Measurements from ENCODE around the gene SLC25A41.
"Not testable (repeated sequence)": the region's sequence is repeated elsewhere in the genome, so short reads cannot be mapped to it uniquely, and the experiment has no call there.

SLC25A41 gene

GRCh38 chr19:6428692-6429418 lies 4.7 kb downstream of the SLC25A41 start:
- DNase-seq (ENCODE audit: low read depth): not testable (repeated sequence)

- no peak for DNase-seq (ENCODE audit: low read depth)
Observed at GRCh38 chr19:6427131-6427530, 6.4 kb downstream of the SLC25A41 start.

GRCh38 chr19:6425732-6426620 lies 7.6 kb downstream of the SLC25A41 start:
- DNase-seq (ENCODE audit: low read depth): no peak

GRCh38 chr19:6424939-6425731 lies 8.4 kb downstream of the SLC25A41 start:
- DNase-seq (ENCODE audit: low read depth): peak; percentile 100

GRCh38 chr19:6424195-6424938 lies 9.2 kb downstream of the SLC25A41 start, which contains the start of gene KHSRP:
KHSRP (minus strand) TSS chr19:6424811; CDS start chr19:6424701, 110 bp downstream.
- no peak for DNase-seq (ENCODE audit: low read depth)

- DNase-seq (ENCODE audit: low read depth): no peak
Observed at GRCh38 chr19:6423499-6424194, 9.9 kb downstream of the SLC25A41 start.

- no peak for DNase-seq (ENCODE audit: low read depth)
Observed at GRCh38 chr19:6421075-6422014, 12.2 kb downstream of the SLC25A41 start.

- DNase-seq (ENCODE audit: low read depth): no peak
Observed at GRCh38 chr19:6418562-6418932, 15.0 kb downstream of the SLC25A41 start.

- DNase-seq (ENCODE audit: low read depth): no peak
Observed at GRCh38 chr19:6417713-6418561, 15.6 kb downstream of the SLC25A41 start.

- DNase-seq (ENCODE audit: low read depth): no peak
Observed at GRCh38 chr19:6416658-6417405, 16.7 kb downstream of the SLC25A41 start.

GRCh38 chr19:6415591-6416190 lies 17.9 kb downstream of the SLC25A41 start:
- no peak for DNase-seq (ENCODE audit: low read depth)

- no peak for DNase-seq (ENCODE audit: low read depth)
Observed at GRCh38 chr19:6414793-6415590, 18.6 kb downstream of the SLC25A41 start.

- no peak for DNase-seq (ENCODE audit: low read depth)
Observed at GRCh38 chr19:6413721-6414643, 19.6 kb downstream of the SLC25A41 start.

- DNase-seq (ENCODE audit: low read depth): no peak
Observed at GRCh38 chr19:6413291-6413690, 20.3 kb downstream of the SLC25A41 start.

GRCh38 chr19:6412447-6413091 lies 21.0 kb downstream of the SLC25A41 start:
- DNase-seq (ENCODE audit: low read depth): no peak

All from stromal cell of bone marrow (primary cell).